PFSK-1 (cell line): ENCODE data around the gene GRXCR2.

Experiments
- FOXP2 ChIP-seq: optimal IDR thresholded peaks from 2 replicates; pipeline ENCODE3; 2011; ENCODE audit warnings: borderline replicate concordance, control low read depth, inconsistent platforms; ENCODE audit not compliant: insufficient read depth; ENCODE audit errors: extremely low read length, extremely low read depth
- POLR2AphosphoS5 ChIP-seq: IDR thresholded peaks from 2 replicates; pipeline ENCODE4 v1.6.1; 2012; ENCODE audit warnings: low read depth, mild to moderate bottlenecking, control low read depth, low read length, moderate library complexity
- SIN3A ChIP-seq: IDR thresholded peaks from 2 replicates; pipeline ENCODE4 v1.6.1; 2012; ENCODE audit warnings: mild to moderate bottlenecking, low read length, moderate library complexity, borderline replicate concordance; ENCODE audit not compliant: insufficient read depth
- TAF1 ChIP-seq: IDR thresholded peaks from 2 replicates; pipeline ENCODE4 v1.6.1; 2012; ENCODE audit warnings: low read length, control low read depth, borderline replicate concordance; ENCODE audit not compliant: insufficient read depth
- TF ChIP-seq, protein P1 (sequence below), 2 experiments: IDR thresholded peaks; 2 replicates each; pipeline versions ENCODE4 v1.6.1 to v1.8.0; 2011 to 2012; ENCODE audit warnings: low read depth in 2 of 2, low read length in 2 of 2, control low read depth in 1 of 2, inconsistent platforms in 1 of 2, mild to moderate bottlenecking in 1 of 2, moderate library complexity in 1 of 2; ENCODE audit not compliant: insufficient read depth in 1 of 2

The GRXCR2 gene

DNA sequence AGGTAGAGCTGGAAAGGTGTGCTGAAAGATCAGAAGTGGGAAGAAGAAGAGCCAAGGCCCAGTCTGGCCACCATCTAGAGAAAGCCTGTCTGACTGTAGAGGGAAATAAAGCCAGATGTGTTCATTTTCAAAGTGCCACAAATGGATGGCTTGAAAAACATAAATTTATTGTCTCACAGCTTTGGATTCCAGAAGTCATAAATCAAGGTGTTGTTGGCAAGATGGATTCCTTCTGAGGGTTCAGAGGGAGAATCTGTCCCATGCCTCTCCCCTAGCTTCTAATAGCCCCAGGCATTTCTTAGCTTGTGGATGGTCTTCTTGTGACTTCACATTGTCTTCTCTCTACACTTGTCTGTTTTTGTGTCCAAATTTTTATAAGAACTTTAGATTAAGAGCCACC lies 31.5 kb downstream of the GRXCR2 start:
- no peak for TF ChIP-seq TAF1
- TF ChIP-seq, protein P1, sequence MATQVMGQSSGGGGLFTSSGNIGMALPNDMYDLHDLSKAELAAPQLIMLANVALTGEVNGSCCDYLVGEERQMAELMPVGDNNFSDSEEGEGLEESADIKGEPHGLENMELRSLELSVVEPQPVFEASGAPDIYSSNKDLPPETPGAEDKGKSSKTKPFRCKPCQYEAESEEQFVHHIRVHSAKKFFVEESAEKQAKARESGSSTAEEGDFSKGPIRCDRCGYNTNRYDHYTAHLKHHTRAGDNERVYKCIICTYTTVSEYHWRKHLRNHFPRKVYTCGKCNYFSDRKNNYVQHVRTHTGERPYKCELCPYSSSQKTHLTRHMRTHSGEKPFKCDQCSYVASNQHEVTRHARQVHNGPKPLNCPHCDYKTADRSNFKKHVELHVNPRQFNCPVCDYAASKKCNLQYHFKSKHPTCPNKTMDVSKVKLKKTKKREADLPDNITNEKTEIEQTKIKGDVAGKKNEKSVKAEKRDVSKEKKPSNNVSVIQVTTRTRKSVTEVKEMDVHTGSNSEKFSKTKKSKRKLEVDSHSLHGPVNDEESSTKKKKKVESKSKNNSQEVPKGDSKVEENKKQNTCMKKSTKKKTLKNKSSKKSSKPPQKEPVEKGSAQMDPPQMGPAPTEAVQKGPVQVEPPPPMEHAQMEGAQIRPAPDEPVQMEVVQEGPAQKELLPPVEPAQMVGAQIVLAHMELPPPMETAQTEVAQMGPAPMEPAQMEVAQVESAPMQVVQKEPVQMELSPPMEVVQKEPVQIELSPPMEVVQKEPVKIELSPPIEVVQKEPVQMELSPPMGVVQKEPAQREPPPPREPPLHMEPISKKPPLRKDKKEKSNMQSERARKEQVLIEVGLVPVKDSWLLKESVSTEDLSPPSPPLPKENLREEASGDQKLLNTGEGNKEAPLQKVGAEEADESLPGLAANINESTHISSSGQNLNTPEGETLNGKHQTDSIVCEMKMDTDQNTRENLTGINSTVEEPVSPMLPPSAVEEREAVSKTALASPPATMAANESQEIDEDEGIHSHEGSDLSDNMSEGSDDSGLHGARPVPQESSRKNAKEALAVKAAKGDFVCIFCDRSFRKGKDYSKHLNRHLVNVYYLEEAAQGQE (IDR thresholded peaks at IDR 0.05; ENCODE audit: insufficient read depth in 1 of 2, low read depth in 2 of 2, low read length in 2 of 2), result no peak
- TF ChIP-seq SIN3A, result no peak
- no peak for TF ChIP-seq FOXP2
- no peak for TF ChIP-seq POLR2AphosphoS5

DNA sequence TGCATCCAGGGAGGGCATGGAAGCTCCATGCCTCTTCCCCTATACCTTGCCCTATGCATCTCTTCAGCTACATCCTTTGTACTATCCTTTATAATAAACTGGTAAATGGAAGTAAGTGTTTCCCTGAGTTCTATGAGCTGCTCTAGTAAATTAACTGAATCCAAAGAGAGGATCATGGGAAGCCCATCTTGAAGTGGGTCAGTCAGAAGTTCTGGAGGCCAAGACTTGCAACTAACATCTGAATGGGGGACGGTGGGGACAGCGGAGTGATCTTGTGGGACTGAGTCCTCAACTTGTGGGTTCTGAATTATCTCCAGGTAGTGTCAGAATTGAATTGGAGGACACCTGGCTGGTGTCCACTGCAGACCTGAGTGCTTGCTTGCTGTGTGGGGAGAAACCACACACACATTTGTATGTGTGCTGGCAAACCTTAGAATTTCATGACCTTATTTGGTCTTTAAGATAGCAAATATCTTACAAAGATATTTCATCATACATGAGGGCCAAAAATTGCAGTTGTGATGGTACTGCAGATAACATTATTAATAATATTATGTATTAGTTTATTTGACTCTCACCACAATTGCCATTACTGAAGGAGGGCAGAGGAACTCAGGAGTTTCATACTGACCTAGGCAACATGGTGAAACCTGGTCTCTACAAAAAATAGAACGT lies 32.2 kb downstream of the GRXCR2 start:
- TF ChIP-seq TAF1, result no peak
- no peak for TF ChIP-seq FOXP2
- TF ChIP-seq POLR2AphosphoS5, result no peak
- TF ChIP-seq, protein P1 (IDR thresholded peaks at IDR 0.05; ENCODE audit: insufficient read depth in 1 of 2, low read depth in 2 of 2, low read length in 2 of 2), result no peak

DNA sequence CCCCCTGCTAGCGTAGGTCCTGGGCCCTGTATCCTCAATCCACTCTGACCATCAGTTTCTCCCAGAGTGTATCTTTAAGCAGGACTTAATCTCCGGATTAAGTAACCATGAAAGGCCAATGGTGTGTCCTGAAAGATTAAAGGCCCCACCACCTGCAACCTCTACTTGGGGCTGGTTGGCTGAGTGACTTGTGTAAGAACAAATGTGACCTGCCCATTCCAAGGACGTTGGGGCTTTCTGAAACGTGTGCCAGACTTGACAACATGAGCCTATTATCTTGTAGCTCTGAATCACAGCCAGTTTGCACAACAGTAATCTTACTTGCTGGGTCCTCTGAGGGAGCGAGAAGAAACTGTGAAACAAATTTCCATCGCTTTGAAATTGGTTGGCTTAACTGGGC lies 34.5 kb downstream of the GRXCR2 start:
- TF ChIP-seq POLR2AphosphoS5, result no peak
- no peak for TF ChIP-seq TAF1
- TF ChIP-seq SIN3A, result no peak
- TF ChIP-seq, protein P1 (IDR thresholded peaks at IDR 0.05; ENCODE audit: insufficient read depth in 1 of 2, low read depth in 2 of 2, low read length in 2 of 2), result no peak
- TF ChIP-seq FOXP2, result no peak

DNA sequence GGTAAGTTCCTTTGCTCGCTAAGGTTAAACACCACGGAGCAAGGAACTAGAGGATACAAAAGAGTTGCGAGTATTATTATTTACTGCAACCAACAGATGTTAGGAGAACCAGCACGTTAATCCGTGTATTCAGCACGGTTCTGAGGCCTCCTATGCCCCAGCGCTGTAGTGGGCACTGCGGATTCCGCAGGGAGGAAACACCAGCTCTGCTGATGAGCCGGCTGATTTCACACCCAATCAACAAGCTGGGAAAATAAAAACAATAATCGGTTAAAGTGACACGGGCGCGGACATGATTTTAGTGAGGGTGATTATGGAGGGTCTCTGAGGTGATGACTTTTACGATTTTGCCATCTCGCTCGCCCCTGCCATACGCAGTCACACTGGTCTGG lies 37.0 kb downstream of the GRXCR2 start:
- TF ChIP-seq FOXP2, result no peak
- TF ChIP-seq POLR2AphosphoS5, result no peak
- no peak for TF ChIP-seq TAF1
- TF ChIP-seq, protein P1 (IDR thresholded peaks at IDR 0.05; ENCODE audit: insufficient read depth in 1 of 2, low read depth in 2 of 2, low read length in 2 of 2), result no peak
- TF ChIP-seq SIN3A, result no peak
